H9 (cell line): Measurements from ENCODE around the gene SMIM32. TPM values are rescaled to one million over a fixed set of nuclear protein-coding genes. Genes with fewer than 3 reads are reported as not detected.

Experiments
- DNase-seq: peaks from one replicate; pipeline ENCODE4 v3.0.0-alpha.2; 2017
- H2AFZ ChIP-seq: one replicate; pipeline ENCODE4 v1.6.1; 2013; ENCODE audit warnings: mild to moderate bottlenecking, low read length, control low read depth, moderate library complexity
- H2AK5ac ChIP-seq: 2 replicates; pipeline ENCODE4 v1.6.1; 2013; ENCODE audit warnings: low read length, control low read depth, mixed read lengths; ENCODE audit not compliant: insufficient read length
- H2BK120ac ChIP-seq: one replicate; pipeline ENCODE4 v1.6.1; 2013; ENCODE audit warnings: low read depth, mild to moderate bottlenecking, low read length, control low read depth, inconsistent platforms; ENCODE audit not compliant: poor library complexity, severe bottlenecking
- H2BK12ac ChIP-seq: 2 replicates; pipeline ENCODE4 v1.6.1; 2013; ENCODE audit warnings: low read length, control low read depth, mixed read lengths, low read depth; ENCODE audit not compliant: insufficient read length
- H2BK15ac ChIP-seq: 2 replicates; pipeline ENCODE4 v1.6.1; 2013; ENCODE audit warnings: low read depth, low read length, control low read depth
- H2BK20ac ChIP-seq: one replicate; pipeline ENCODE4 v1.6.1; 2013; ENCODE audit warnings: low read depth, mild to moderate bottlenecking, low read length, control low read depth, inconsistent platforms; ENCODE audit not compliant: poor library complexity, severe bottlenecking
- H2BK5ac ChIP-seq: 2 replicates; pipeline ENCODE4 v1.6.1; 2013; ENCODE audit warnings: low read length, control low read depth, mixed read lengths; ENCODE audit not compliant: insufficient read length
- H3K14ac ChIP-seq: 2 replicates; pipeline ENCODE4 v1.6.1; 2013; ENCODE audit warnings: low read length, control low read depth; ENCODE audit not compliant: insufficient read depth
- H3K18ac ChIP-seq: 2 replicates; pipeline ENCODE4 v1.6.1; 2013; ENCODE audit warnings: low read depth, mild to moderate bottlenecking, mixed read lengths, low read length, control low read depth; ENCODE audit not compliant: insufficient read length
- H3K23ac ChIP-seq: 2 replicates; pipeline ENCODE4 v1.6.1; 2013; ENCODE audit warnings: low read length, control low read depth, mixed read lengths, low read depth; ENCODE audit not compliant: insufficient read length
- H3K23me2 ChIP-seq: 2 replicates; pipeline ENCODE4 v1.6.1; 2013; ENCODE audit warnings: low read depth, mild to moderate bottlenecking, mixed read lengths, low read length, control low read depth; ENCODE audit not compliant: insufficient read length, poor library complexity, severe bottlenecking
- H3K27ac ChIP-seq: 2 replicates; pipeline ENCODE4 v1.5.1; 2013; ENCODE audit warnings: low read length, control low read depth, mixed read lengths, low read depth; ENCODE audit not compliant: insufficient read length
- H3K27me3 ChIP-seq: 2 replicates; pipeline ENCODE4 v1.6.1; 2013; ENCODE audit warnings: low read length, control low read depth, inconsistent platforms; ENCODE audit not compliant: insufficient read depth
- H3K4ac ChIP-seq: 2 replicates; pipeline ENCODE4 v1.6.1; 2013; ENCODE audit warnings: low read depth, mild to moderate bottlenecking, control low read depth, inconsistent platforms, low read length, moderate library complexity
- H3K4me1 ChIP-seq: 2 replicates; pipeline ENCODE4 v1.6.1; 2013; ENCODE audit warnings: low read length, control low read depth, inconsistent platforms; ENCODE audit not compliant: insufficient read depth
- H3K4me2 ChIP-seq: 2 replicates; pipeline ENCODE4 v1.6.1; 2013; ENCODE audit warnings: low read length, control low read depth, mixed read lengths; ENCODE audit not compliant: insufficient read length, insufficient read depth
- H3K56ac ChIP-seq: 2 replicates; pipeline ENCODE4 v1.6.1; 2013; ENCODE audit warnings: low read depth, mild to moderate bottlenecking, mixed read lengths, low read length, control low read depth; ENCODE audit not compliant: insufficient read length
- H3K79me1 ChIP-seq: 2 replicates; pipeline ENCODE4 v1.6.1; 2013; ENCODE audit warnings: low read depth, mild to moderate bottlenecking, moderate library complexity, low read length, control low read depth, inconsistent platforms; ENCODE audit not compliant: insufficient read depth, poor library complexity, severe bottlenecking
- H3K79me2 ChIP-seq: 2 replicates; pipeline ENCODE4 v1.6.1; 2013; ENCODE audit warnings: low read length, control low read depth, inconsistent platforms; ENCODE audit not compliant: insufficient read depth
- H3K9ac ChIP-seq: 2 replicates; pipeline ENCODE4 v1.6.1; 2013; ENCODE audit warnings: low read length, control low read depth, mixed read lengths; ENCODE audit not compliant: insufficient read length; ENCODE audit errors: extremely low read depth
- H3K9me3 ChIP-seq: one replicate; pipeline ENCODE4 v1.6.1; 2013; ENCODE audit warnings: low read depth, low read length, inconsistent platforms; ENCODE audit not compliant: control insufficient read depth
- H3T11ph ChIP-seq: one replicate; pipeline ENCODE4 v1.6.1; 2013; ENCODE audit warnings: mild to moderate bottlenecking, low read length, control low read depth, inconsistent platforms
- H4K20me1 ChIP-seq: one replicate; pipeline ENCODE4 v1.6.1; 2013; ENCODE audit not compliant: control insufficient read depth, insufficient read length, insufficient read depth
- H4K5ac ChIP-seq: 2 replicates; pipeline ENCODE4 v1.6.1; 2013; ENCODE audit warnings: low read depth, mild to moderate bottlenecking, mixed read lengths, low read length, control low read depth; ENCODE audit not compliant: insufficient read length
- H4K8ac ChIP-seq: replicated peaks from 2 replicates; pipeline ENCODE4 v1.6.1; 2013; ENCODE audit warnings: low read length, control low read depth, mixed read lengths, low read depth; ENCODE audit not compliant: insufficient read length
- H4K91ac ChIP-seq: 2 replicates; pipeline ENCODE4 v1.6.1; 2013; ENCODE audit warnings: low read depth, mild to moderate bottlenecking, moderate library complexity, mixed read lengths, low read length, control low read depth; ENCODE audit not compliant: insufficient read length
- H3K27ac Mint-ChIP-seq, 3 experiments: 2 replicates in 2 of 3; 3 replicates in 1 of 3; pipeline ENCODE4 v1.8.0; 2020 to 2021; ENCODE audit warnings: mixed read lengths in 3 of 3, mild to moderate bottlenecking in 1 of 3, moderate library complexity in 1 of 3
- H3K27me3 Mint-ChIP-seq: 2 replicates; pipeline ENCODE4 v1.8.0; 2021; ENCODE audit warnings: low read depth, mild to moderate bottlenecking, moderate library complexity, mixed read lengths
- H3K36me3 Mint-ChIP-seq, 3 experiments: 2 replicates in 2 of 3; 3 replicates in 1 of 3; pipeline ENCODE4 v1.8.0; 2020 to 2021; ENCODE audit warnings: low read depth in 3 of 3, mixed read lengths in 3 of 3; ENCODE audit not compliant: insufficient read depth in 1 of 3
- H3K4me1 Mint-ChIP-seq, 2 experiments: 2 replicates each; pipeline ENCODE4 v1.8.0; 2020; ENCODE audit warnings: mixed read lengths in 2 of 2
- H3K4me3 Mint-ChIP-seq, 2 experiments: 2 replicates in 1 of 2; 3 replicates in 1 of 2; pipeline ENCODE4 v1.8.0; 2020 to 2021; ENCODE audit warnings: mild to moderate bottlenecking in 2 of 2, mixed read lengths in 2 of 2, moderate library complexity in 1 of 2
- H3K9me3 Mint-ChIP-seq, 2 experiments: 2 replicates in 1 of 2; 3 replicates in 1 of 2; pipeline ENCODE4 v1.8.0; 2020; ENCODE audit warnings: mild to moderate bottlenecking in 2 of 2, mixed read lengths in 2 of 2, moderate library complexity in 1 of 2
- CTCF ChIP-seq: fragments of 200-600 bp; sonication (generic); conservative IDR thresholded peaks from 3 replicates; pipeline ENCODE4 v1.8.0; 2021; ENCODE audit warnings: antibody characterized with exemption, mild to moderate bottlenecking
- WGBS: extraction: QIAGEN DNeasy Blood & Tissue Kit; methylation state at CpG from one replicate; pipeline ENCODE4 v1.1.7; 2013; ENCODE audit warnings: missing lambda C conversion rate, low lambda C conversion rate, mixed read lengths; ENCODE audit not compliant: insufficient read length; ENCODE audit errors: extremely low coverage; 5-methylcytosine and 5-hydroxymethylcytosine counted together
- total RNA-seq: library from RNA; stranded (reverse); gene quantifications from 2 replicates; pipeline ENCODE4 v1.2.1, GENCODE V29; 2021

SMIM32 gene
- total RNA-seq, 1 experiment from 2014 or later = not detected

GRCh38 chr5:136200130-136200529 lies 7.2 kb upstream of the SMIM32 start:
- Histone ChIP-seq H3K4ac (no peak overlapping the region), H3K18ac (no peak overlapping the region), H3K79me2 (no peaks in the 10 kb centered on the region), H3K9me3 (no peaks in the 10 kb centered on the region), H4K20me1 (no peaks in the 10 kb centered on the region), H3K4me2 (no peak overlapping the region), H3K4me1 (0 out of 2 replicates have a peak, but pooled peaks cover 4% of the 10 kb centered on the region), H2AFZ (no peak overlapping the region), H2BK12ac (no peak overlapping the region), H3K23ac (no peak overlapping the region), H3K79me1 (no peaks in the 10 kb centered on the region), H3K9ac (no peak overlapping the region), H2BK15ac (no peak overlapping the region), H3K23me2 (no peaks in the 10 kb centered on the region), H2AK5ac (no peak overlapping the region), H4K5ac (no peak overlapping the region), H3K14ac (no peak overlapping the region), H4K8ac (no peak overlapping the region), H2BK20ac (no peak overlapping the region), H3K56ac (no peak overlapping the region), H3K27ac (no peak overlapping the region), H3T11ph (no peak overlapping the region), H4K91ac (no peak overlapping the region), H2BK120ac (no peak overlapping the region), H3K27me3 (peaks cover 51% of the 10 kb centered on the region), H2BK5ac (no peak overlapping the region)
- no CpG with 5 or more reads among the region's 4 CpGs for WGBS
- H3K27ac Mint-ChIP-seq = no peak overlapping the region
- H3K4me1 Mint-ChIP-seq = peaks cover 42 to 43% of the 10 kb centered on the region in 2 experiments
- peaks cover 99% of the 10 kb centered on the region for H3K27me3 Mint-ChIP-seq
- no peak for TF ChIP-seq CTCF
- H3K4me3 Mint-ChIP-seq = no peak overlapping the region
- no peak for DNase-seq
- peaks cover 0 to 3% of the 10 kb centered on the region in 2 experiments; a peak in 2 of 5 replicates for H3K9me3 Mint-ChIP-seq
- peaks cover under 1 to 6% (median 2%) of the 10 kb centered on the region in 3 experiments; a peak in 2 of 7 replicates for H3K36me3 Mint-ChIP-seq
